NB4 (cell line): ENCODE measurements around the gene BACE2.

Experiments used
- DNase-seq: peaks from one replicate; pipeline ENCODE4 v3.0.0; 2010; ENCODE audit warnings: low read depth
- H3K4me3 ChIP-seq: one replicate; pipeline ENCODE4 v1.5.1; 2011; ENCODE audit warnings: mild to moderate bottlenecking, low read depth, low read length, moderate library complexity
- CTCF ChIP-seq: IDR thresholded peaks from one replicate; pipeline ENCODE4 v1.5.1; 2012; ENCODE audit warnings: low read depth, low read length
- MYC ChIP-seq: IDR thresholded peaks from 2 replicates; pipeline ENCODE4 v1.6.1; 2011; ENCODE audit warnings: low read depth, low read length
- POLR2A ChIP-seq: IDR thresholded peaks from 2 replicates; pipeline ENCODE4 v1.6.1; 2011; ENCODE audit warnings: mild to moderate bottlenecking; ENCODE audit not compliant: insufficient read length; ENCODE audit errors: extremely low read depth
- TF ChIP-seq, protein P1 (sequence below): IDR thresholded peaks from 2 replicates; pipeline ENCODE4 v1.6.1; 2011; ENCODE audit warnings: low read depth, low read length

BACE2 gene

DNA sequence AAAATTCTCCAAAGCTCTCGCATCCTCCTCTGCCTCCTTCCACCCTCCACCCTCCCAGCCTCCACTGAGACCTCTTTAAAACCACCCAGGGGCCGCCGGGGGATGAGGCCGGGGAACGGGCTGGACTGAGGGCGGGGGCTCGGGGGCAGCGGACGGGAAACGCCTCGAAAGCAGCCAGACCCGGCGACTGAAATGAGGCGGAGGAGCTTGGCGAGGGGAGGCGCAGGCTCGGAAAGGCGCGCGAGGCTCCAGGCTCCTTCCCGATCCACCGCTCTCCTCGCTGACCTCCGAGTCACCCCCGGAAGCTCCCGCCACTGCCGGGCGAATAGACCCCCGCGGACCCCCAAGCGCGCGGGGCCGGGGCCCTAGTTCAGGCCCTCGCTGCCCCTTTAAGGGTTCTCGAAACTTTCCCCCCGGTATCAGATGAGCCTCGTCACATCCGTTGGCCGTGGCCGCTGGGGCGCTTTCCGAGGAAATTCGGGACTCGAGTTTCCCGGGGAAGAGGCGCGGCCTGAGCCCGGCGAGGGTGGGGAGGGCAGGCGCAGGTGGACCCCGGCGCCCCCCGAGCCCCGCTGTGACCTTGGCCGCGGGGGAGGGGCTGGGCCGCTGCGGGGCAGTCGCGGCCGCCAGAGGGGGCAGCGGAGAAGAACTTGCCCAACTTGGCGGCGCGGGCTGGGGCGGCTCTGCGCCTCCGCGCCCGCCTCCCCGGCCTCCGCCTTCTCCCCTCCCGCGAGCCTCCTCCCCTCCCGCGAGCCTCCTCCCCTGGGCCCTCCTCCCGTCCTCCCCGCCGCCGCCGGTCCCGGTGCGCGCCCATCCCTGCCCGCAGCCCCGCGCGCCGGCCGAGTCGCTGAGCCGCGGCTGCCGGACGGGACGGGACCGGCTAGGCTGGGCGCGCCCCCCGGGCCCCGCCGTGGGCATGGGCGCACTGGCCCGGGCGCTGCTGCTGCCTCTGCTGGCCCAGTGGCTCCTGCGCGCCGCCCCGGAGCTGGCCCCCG, at the start of gene BACE2:
TSS of gene BACE2 (plus strand) at position 813 of the 995 bp plus-strand sequence. CDS start at position 917, 104 bp downstream.
- no peak for TF ChIP-seq POLR2A
- TF ChIP-seq MYC = no peak
- no peak for TF ChIP-seq CTCF
- TF ChIP-seq, protein P1, sequence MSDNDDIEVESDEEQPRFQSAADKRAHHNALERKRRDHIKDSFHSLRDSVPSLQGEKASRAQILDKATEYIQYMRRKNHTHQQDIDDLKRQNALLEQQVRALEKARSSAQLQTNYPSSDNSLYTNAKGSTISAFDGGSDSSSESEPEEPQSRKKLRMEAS = no peak
- DNase-seq = no peak
- H3K4me3 ChIP-seq = no peak within 1 kb of the TSS

GRCh38 chr21:41119901-41120300, 48.1 kb upstream of the BACE2 start:
- DNase-seq = no peak
- no peak overlapping the region for H3K4me3 ChIP-seq
- TF ChIP-seq, protein P1 = no peak
- TF ChIP-seq POLR2A = no peak
- TF ChIP-seq MYC = no peak
- no peak for TF ChIP-seq CTCF

DNA sequence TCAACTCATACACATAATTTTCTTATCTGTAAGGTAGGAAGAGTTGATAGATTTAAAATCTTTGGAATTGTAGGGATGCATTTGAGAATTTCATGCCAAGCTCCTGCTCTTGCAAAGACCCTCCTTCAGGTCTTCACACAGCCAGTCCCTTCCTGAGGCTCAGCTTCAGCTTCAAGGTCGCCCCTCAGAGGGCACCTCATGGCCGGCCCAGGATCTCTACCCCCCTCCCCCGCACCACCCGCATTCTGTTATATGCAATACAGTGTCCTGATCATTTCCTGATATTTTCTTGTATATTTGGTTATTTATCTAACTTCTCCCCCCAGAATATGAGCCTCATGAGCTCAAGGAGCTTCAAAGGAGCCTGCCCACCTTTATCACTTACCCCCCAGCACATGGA, 47.0 kb upstream of the BACE2 start:
- DNase-seq = no peak
- H3K4me3 ChIP-seq = no peak overlapping the region
- TF ChIP-seq CTCF (no peak), MYC (no peak), POLR2A (no peak)
- TF ChIP-seq, protein P1 = no peak

DNA sequence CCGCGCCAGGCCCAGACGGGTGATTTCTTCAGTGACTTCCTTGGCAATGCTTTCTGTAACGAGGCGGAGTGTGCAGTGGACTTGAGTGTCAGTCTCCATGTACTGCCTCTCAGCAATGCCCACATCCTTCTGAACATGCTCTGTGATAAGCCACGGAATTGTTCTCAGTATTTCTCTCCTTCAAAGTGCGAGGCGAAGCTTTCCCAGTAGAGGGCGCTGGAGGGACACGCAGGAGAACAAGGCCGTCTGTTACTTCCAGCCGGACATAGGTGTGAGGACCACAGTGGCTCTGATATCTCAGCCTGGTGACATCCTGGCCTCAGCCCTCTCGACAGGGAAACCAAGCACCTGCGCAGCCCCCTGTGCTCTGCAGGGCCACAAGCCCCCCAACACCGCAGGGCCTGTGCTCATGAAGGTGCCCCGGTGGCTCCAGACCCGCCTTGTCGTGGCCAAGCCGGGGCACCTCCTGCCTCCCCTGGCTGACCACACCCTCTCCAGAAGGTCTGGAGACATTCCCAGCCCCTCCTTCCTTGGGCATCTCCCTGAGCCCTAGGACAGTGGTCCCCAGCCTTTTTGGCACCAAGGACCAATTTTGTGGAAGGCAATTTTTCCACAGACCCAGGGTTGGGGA, 46.1 kb upstream of the BACE2 start:
- peak; percentile 72 for DNase-seq
- no peak overlapping the region for H3K4me3 ChIP-seq
- no peak for TF ChIP-seq MYC
- TF ChIP-seq CTCF = peak; percentile 86
- TF ChIP-seq, protein P1 = no peak
- TF ChIP-seq POLR2A = no peak

DNA sequence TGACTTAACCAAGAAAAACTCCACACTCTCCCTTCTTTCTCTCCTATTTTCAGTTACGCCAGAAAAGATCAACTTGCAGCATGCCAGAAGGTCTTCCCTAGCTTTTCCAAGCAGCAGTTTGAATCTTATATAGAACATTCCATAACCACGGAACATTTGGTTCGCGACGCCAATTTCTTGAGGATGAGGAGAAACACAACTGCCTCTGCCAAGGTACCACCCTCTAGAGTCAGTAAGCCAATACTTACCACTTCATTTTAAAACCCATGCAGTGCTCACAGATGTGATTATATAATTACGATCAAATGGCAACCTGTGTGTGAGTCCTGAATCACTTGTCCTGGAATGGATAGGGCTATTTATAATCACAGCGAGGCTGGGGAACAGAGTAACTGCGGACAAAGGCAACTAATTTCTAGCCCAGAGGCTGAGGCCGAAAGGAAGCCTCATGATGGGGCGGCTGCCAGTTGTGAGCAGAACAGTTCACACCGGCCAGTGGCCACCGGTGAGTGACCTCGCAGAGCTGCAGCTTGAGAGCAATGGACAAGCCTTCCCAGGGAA, 43.2 kb upstream of the BACE2 start:
- DNase-seq = no peak
- H3K4me3 ChIP-seq = no peak overlapping the region
- TF ChIP-seq CTCF (no peak), POLR2A (no peak), MYC (no peak)
- TF ChIP-seq, protein P1 = no peak
